ENCODE data around the gene GFRA1. TPM values are rescaled to one million over a fixed set of nuclear protein-coding genes. Genes with fewer than 3 reads are reported as not detected.

The GFRA1 gene
- total and polyA plus RNA-seq, 12 donors = 0.38 to 9.3 (median 1.7) TPM

- Histone ChIP-seq H3K4me1 (peaks cover 0 to 26% (median 14%) of the 10 kb centered on the region in 9 donors), H3K36me3 (no peaks in the 10 kb centered on the region), H3K27ac (no peak overlapping the region), H3K27me3 (no peaks in the 10 kb centered on the region), H3K9me3 (no peaks in the 10 kb centered on the region), H3K4me3 (no peak overlapping the region)
- 64 to 79% methylated on average over 8 of the region's 8 CpGs for WGBS, 2 donors
- intact Hi-C loops (cut with DNase I) = no loop called here
- ATAC-seq = no peak
- TF ChIP-seq, protein P1, sequence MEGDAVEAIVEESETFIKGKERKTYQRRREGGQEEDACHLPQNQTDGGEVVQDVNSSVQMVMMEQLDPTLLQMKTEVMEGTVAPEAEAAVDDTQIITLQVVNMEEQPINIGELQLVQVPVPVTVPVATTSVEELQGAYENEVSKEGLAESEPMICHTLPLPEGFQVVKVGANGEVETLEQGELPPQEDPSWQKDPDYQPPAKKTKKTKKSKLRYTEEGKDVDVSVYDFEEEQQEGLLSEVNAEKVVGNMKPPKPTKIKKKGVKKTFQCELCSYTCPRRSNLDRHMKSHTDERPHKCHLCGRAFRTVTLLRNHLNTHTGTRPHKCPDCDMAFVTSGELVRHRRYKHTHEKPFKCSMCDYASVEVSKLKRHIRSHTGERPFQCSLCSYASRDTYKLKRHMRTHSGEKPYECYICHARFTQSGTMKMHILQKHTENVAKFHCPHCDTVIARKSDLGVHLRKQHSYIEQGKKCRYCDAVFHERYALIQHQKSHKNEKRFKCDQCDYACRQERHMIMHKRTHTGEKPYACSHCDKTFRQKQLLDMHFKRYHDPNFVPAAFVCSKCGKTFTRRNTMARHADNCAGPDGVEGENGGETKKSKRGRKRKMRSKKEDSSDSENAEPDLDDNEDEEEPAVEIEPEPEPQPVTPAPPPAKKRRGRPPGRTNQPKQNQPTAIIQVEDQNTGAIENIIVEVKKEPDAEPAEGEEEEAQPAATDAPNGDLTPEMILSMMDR (IDR thresholded peaks at IDR 0.05) = no peak
- no peak for DNase-seq
Observed at GRCh38 chr10:116043861-116044260, 229.1 kb downstream of the GFRA1 start.

- H3K36me3 ChIP-seq = no peaks in the 10 kb centered on the region
- no peaks in the 10 kb centered on the region for H3K27me3 ChIP-seq
- no peak overlapping the region for H3K4me3 ChIP-seq
- no peaks in the 10 kb centered on the region for H3K9me3 ChIP-seq
- WGBS, 2 donors = 82 to 88% methylated on average over 3 of the region's 3 CpGs
- TF ChIP-seq, protein P1 (IDR thresholded peaks at IDR 0.05) = no peak
- peaks cover 0 to 26% (median 14%) of the 10 kb centered on the region in 9 donors for H3K4me1 ChIP-seq
- intact Hi-C loops (cut with DNase I) = no loop called here
- no peak overlapping the region for H3K27ac ChIP-seq
- DNase-seq (no peak), ATAC-seq (no peak)
Observed at GRCh38 chr10:116043304-116043703, 229.7 kb downstream of the GFRA1 start.

- intact Hi-C loops (cut with DNase I) = loop anchor here in 1 of 10 donors (1.0 kb wide), 1 partner anchor 36 kb away; no protein-coding TSS in a partner anchor
- ATAC-seq = no peak
- WGBS, 2 donors = 86 to 88% methylated on average over 4 of the region's 4 CpGs
Observed at GRCh38 chr10:116041948-116042347, 231.1 kb downstream of the GFRA1 start.

DNA sequence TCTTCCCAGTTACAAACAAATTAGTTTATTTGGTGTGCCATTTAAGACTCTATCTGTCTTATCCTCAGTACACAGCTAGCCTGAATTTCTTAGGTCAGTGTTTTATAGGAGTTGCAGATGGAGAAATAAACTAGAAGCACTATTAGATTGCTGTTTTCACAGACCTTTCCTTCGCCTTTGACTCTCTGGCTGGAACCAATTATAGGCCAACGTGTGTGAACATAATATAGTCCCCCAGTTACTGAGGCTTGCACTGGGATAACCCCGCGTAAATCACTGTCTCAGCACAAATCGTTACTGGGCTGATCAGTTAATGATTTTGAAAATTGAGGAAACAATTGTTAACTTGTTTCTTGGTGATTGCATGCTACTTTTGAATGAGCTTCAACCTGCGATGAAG lies 233.4 kb downstream of the GFRA1 start:
- DNase-seq (no peak), ATAC-seq (no peak)
- TF ChIP-seq, protein P1 (IDR thresholded peaks at IDR 0.05) = no peak
- Histone ChIP-seq H3K9me3 (peaks cover 0 to 15% (median 0%) of the 10 kb centered on the region in 11 donors), H3K27me3 (no peaks in the 10 kb centered on the region), H3K27ac (no peak overlapping the region), H3K4me1 (peaks cover 0 to 10% (median 6%) of the 10 kb centered on the region in 9 donors), H3K36me3 (no peaks in the 10 kb centered on the region), H3K4me3 (no peak overlapping the region)
- intact Hi-C loops (cut with DNase I) = no loop called here
- WGBS, 2 donors = 92 to 93% methylated on average over 6 of the region's 6 CpGs

More at GRCh38 chr10:116041948-116042347, 231.1 kb downstream of the GFRA1 start:
- TF ChIP-seq, protein P1 (IDR thresholded peaks at IDR 0.05) = no peak
- no peak for DNase-seq
- Histone ChIP-seq H3K27ac (no peak overlapping the region), H3K9me3 (no peaks in the 10 kb centered on the region), H3K27me3 (no peaks in the 10 kb centered on the region), H3K4me1 (peaks cover 0 to 26% (median 14%) of the 10 kb centered on the region in 9 donors), H3K36me3 (no peaks in the 10 kb centered on the region), H3K4me3 (no peak overlapping the region)
